ENCODE measurements around the gene C10orf71.

DNA sequence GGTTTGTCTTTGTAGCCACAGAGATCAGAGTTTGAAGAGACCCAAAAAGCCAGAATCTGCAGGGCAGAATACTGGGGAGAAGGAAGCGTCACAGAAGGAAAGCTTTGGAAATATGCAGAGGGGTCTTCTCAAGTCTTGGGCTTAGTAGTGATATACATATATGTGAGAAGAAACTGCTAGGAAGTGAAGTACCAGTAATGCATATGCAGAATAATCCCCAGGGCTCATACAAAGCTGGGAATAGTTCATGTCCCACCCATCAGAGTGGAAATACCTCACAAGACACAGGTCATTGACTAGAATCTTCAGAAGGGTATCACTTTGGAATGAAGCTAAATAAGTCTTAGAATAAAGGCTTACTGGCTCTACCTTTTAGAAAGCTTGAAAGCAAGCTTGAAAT lies 39.6 kb downstream of the C10orf71 start:
- TF ChIP-seq POLR2A (IDR thresholded peaks at IDR 0.05; ENCODE audit: low read length) (no peak), GATA1 (IDR thresholded peaks at IDR 0.05; ENCODE audit: low read depth, low read length) (no peak)

All from erythroblast (primary cell).